ENCODE results near the gene TTC7B.

The TTC7B gene

DNA sequence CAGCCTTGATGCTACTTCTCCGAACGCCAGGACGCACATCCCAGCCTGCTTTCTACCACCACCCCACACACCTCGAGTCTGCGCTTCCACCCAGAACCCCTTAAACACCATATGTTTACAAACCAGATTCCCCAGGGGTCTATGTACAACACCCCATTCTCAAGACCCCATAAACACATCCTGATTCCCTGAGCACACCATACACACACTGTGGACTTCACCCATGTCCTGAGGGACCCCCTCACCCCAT, 733 bp downstream of the TTC7B start:
- TF ChIP-seq TAF1 (IDR thresholded peaks at IDR 0.05; ENCODE audit: low read depth), result no peak
- no peak for TF ChIP-seq FOXM1 (IDR thresholded peaks at IDR 0.05; ENCODE audit: borderline replicate concordance, low read depth)
- no peak for TF ChIP-seq EGR1 (IDR thresholded peaks at IDR 0.05)
- TF ChIP-seq, protein P1, sequence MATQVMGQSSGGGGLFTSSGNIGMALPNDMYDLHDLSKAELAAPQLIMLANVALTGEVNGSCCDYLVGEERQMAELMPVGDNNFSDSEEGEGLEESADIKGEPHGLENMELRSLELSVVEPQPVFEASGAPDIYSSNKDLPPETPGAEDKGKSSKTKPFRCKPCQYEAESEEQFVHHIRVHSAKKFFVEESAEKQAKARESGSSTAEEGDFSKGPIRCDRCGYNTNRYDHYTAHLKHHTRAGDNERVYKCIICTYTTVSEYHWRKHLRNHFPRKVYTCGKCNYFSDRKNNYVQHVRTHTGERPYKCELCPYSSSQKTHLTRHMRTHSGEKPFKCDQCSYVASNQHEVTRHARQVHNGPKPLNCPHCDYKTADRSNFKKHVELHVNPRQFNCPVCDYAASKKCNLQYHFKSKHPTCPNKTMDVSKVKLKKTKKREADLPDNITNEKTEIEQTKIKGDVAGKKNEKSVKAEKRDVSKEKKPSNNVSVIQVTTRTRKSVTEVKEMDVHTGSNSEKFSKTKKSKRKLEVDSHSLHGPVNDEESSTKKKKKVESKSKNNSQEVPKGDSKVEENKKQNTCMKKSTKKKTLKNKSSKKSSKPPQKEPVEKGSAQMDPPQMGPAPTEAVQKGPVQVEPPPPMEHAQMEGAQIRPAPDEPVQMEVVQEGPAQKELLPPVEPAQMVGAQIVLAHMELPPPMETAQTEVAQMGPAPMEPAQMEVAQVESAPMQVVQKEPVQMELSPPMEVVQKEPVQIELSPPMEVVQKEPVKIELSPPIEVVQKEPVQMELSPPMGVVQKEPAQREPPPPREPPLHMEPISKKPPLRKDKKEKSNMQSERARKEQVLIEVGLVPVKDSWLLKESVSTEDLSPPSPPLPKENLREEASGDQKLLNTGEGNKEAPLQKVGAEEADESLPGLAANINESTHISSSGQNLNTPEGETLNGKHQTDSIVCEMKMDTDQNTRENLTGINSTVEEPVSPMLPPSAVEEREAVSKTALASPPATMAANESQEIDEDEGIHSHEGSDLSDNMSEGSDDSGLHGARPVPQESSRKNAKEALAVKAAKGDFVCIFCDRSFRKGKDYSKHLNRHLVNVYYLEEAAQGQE (IDR thresholded peaks at IDR 0.05; ENCODE audit: low read depth), result no peak
- TF ChIP-seq NFIC (IDR thresholded peaks at IDR 0.05), result no peak
- no peak for TF ChIP-seq TCF12 (IDR thresholded peaks at IDR 0.05; ENCODE audit: low read depth)

DNA sequence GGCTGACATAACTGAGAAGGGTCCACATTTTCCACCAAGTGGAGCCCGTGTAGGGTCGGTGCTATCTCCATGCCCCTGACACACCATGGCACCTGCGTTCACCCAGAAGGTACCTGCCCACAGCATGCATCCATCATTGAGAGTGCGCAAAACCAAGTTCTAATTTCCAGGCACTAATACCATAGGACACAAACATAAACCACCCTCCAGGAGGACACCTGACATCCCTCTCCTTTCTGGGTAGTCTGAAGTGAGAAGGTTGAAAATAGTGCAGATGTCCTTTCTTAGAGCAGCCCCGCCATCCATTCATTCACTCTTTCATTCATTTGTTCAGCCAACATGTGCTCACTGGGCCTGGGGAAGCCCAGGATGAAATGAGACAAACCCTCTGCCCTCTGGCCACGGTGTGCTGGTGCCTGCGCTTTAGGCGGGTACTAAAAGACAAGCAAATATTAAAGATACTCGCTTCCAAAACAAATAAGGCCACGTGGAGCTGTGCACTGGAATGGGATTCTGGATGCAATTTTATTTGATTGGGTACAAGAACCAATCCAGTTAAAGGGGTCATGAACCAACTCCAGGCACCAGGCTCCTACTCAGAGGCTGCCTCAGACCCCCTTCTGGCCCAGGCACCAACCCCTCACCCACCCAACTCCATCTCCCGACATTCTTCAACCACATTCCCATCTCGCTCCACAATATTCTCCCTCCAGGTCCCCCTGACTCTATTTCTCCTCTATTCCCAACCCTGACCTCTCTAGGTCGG, 1.2 kb downstream of the TTC7B start:
- TF ChIP-seq NFIC (IDR thresholded peaks at IDR 0.05) (no peak), EGR1 (IDR thresholded peaks at IDR 0.05) (no peak), TCF12 (IDR thresholded peaks at IDR 0.05; ENCODE audit: low read depth) (no peak), FOXM1 (IDR thresholded peaks at IDR 0.05; ENCODE audit: borderline replicate concordance, low read depth) (no peak), YY1 (IDR thresholded peaks at IDR 0.05; ENCODE audit: low read depth) (no peak), RAD21 (IDR thresholded peaks at IDR 0.05; ENCODE audit: low read depth) (no peak), TAF1 (IDR thresholded peaks at IDR 0.05; ENCODE audit: low read depth) (no peak), CREB1 (IDR thresholded peaks at IDR 0.05; ENCODE audit: low read depth) (no peak), ZBTB7A (IDR thresholded peaks at IDR 0.05; ENCODE audit: low read depth) (no peak)
- TF ChIP-seq, protein P2, sequence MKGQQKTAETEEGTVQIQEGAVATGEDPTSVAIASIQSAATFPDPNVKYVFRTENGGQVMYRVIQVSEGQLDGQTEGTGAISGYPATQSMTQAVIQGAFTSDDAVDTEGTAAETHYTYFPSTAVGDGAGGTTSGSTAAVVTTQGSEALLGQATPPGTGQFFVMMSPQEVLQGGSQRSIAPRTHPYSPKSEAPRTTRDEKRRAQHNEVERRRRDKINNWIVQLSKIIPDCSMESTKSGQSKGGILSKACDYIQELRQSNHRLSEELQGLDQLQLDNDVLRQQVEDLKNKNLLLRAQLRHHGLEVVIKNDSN (IDR thresholded peaks at IDR 0.05), result no peak

DNA sequence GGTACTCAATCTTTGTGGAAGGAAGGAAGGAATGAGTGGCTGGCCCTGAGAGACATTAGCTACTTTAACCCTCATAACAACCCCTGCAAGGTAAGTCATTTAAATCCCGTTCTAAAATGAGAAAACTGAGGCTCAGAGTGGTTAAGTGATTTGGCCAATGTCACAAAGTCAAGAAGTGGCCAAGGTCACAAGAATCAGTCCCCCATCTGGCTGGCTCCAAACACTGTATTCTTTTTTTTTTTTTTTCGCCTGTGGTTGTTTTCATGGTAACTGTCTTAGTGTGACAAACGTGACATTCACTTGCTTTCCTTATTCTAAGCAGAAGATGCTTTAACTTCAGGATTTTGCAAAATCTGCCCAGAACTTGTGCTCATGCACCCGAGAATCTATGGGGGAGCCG, 2.8 kb downstream of the TTC7B start:
- TF ChIP-seq CEBPB (IDR thresholded peaks at IDR 0.05) (no peak), TAF1 (IDR thresholded peaks at IDR 0.05; ENCODE audit: low read depth) (no peak), YY1 (IDR thresholded peaks at IDR 0.05; ENCODE audit: low read depth) (no peak), TCF12 (IDR thresholded peaks at IDR 0.05; ENCODE audit: low read depth) (no peak), CREB1 (IDR thresholded peaks at IDR 0.05; ENCODE audit: low read depth) (no peak), RAD21 (IDR thresholded peaks at IDR 0.05; ENCODE audit: low read depth) (no peak), FOXM1 (IDR thresholded peaks at IDR 0.05; ENCODE audit: borderline replicate concordance, low read depth) (no peak), ZBTB7A (IDR thresholded peaks at IDR 0.05; ENCODE audit: low read depth) (no peak), EGR1 (IDR thresholded peaks at IDR 0.05) (no peak), NFIC (IDR thresholded peaks at IDR 0.05) (no peak), EP300 (IDR thresholded peaks at IDR 0.05; ENCODE audit: borderline replicate concordance) (no peak), TEAD4 (IDR thresholded peaks at IDR 0.05) (no peak)
- TF ChIP-seq, protein P1 (IDR thresholded peaks at IDR 0.05; ENCODE audit: low read depth), result no peak
- TF ChIP-seq, protein P3, sequence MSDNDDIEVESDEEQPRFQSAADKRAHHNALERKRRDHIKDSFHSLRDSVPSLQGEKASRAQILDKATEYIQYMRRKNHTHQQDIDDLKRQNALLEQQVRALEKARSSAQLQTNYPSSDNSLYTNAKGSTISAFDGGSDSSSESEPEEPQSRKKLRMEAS (IDR thresholded peaks at IDR 0.05), result no peak
- TF ChIP-seq, protein P2 (IDR thresholded peaks at IDR 0.05), result no peak

DNA sequence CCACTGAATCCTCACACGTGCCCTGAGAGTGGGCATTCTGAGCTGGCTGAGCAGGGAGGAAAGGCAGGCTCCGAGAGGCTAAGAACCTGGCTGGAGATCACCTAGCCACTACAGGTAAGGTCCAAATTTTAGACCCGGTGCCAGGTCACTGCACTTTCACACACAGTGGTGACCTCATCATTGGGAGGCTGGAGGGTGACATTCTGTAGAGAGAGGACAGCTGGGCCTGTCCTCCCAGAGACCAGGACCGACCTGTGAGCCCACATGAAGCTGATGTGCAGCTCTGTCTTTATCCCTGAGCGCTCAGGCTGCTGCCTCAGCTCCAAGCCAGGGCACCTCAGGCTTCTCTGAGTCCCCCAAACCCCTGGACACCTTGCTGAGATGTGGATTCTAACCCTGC, 4.1 kb downstream of the TTC7B start:
- TF ChIP-seq CEBPB (IDR thresholded peaks at IDR 0.05) (no peak), TAF1 (IDR thresholded peaks at IDR 0.05; ENCODE audit: low read depth) (no peak), TCF12 (IDR thresholded peaks at IDR 0.05; ENCODE audit: low read depth) (no peak), FOXM1 (IDR thresholded peaks at IDR 0.05; ENCODE audit: borderline replicate concordance, low read depth) (no peak), CREB1 (IDR thresholded peaks at IDR 0.05; ENCODE audit: low read depth) (no peak), ZBTB7A (IDR thresholded peaks at IDR 0.05; ENCODE audit: low read depth) (no peak), RAD21 (IDR thresholded peaks at IDR 0.05; ENCODE audit: low read depth) (no peak), NFIC (IDR thresholded peaks at IDR 0.05) (no peak), EGR1 (IDR thresholded peaks at IDR 0.05) (no peak), YY1 (IDR thresholded peaks at IDR 0.05; ENCODE audit: low read depth) (no peak), EP300 (IDR thresholded peaks at IDR 0.05; ENCODE audit: borderline replicate concordance) (no peak), TEAD4 (IDR thresholded peaks at IDR 0.05) (no peak)
- TF ChIP-seq, protein P2 (IDR thresholded peaks at IDR 0.05), result no peak
- TF ChIP-seq, protein P3 (IDR thresholded peaks at IDR 0.05), result no peak
- TF ChIP-seq, protein P1 (IDR thresholded peaks at IDR 0.05; ENCODE audit: low read depth), result no peak
